ENCODE results near the gene SPATA13. TPM values are rescaled to one million over a fixed set of nuclear protein-coding genes. Genes with fewer than 3 reads are reported as not detected.

The SPATA13 gene
- total RNA-seq, 6 experiments from 2014 or later, result 7.0 to 9.2 (median 8.4) TPM

GRCh38 chr13:24185591-24186232, 25.2 kb downstream of the SPATA13 start:
- peak; percentile 33 for DNase-seq
- Mint-ChIP-seq H3K27ac (no peak overlapping the region), H3K9me3 (peaks cover 3% of the 10 kb centered on the region; the same call in 1 of the 2 replicates), H3K27me3 (ENCODE audit: insufficient read depth) (no peaks in the 10 kb centered on the region; the same call in 1 of the 2 replicates), H3K4me3 (no peak overlapping the region), H3K4me1 (ENCODE audit: low read depth) (peaks cover 45% of the 10 kb centered on the region), H3K36me3 (ENCODE audit: low read depth) (peaks cover 11% of the 10 kb centered on the region)
- no peak for TF ChIP-seq CTCF (IDR thresholded peaks at IDR 0.05)

GRCh38 chr13:24187185-24187584, 26.7 kb downstream of the SPATA13 start:
- Mint-ChIP-seq H3K27ac (no peak overlapping the region), H3K4me1 (ENCODE audit: low read depth) (peaks cover 30% of the 10 kb centered on the region), H3K27me3 (ENCODE audit: insufficient read depth) (no peaks in the 10 kb centered on the region; the same call in 1 of the 2 replicates), H3K36me3 (ENCODE audit: low read depth) (peaks cover 7% of the 10 kb centered on the region), H3K9me3 (peaks cover 1% of the 10 kb centered on the region; the same call in 1 of the 2 replicates), H3K4me3 (no peak overlapping the region)
- DNase-seq, result peak; percentile 17
- TF ChIP-seq CTCF (IDR thresholded peaks at IDR 0.05), result no peak

GRCh38 chr13:24192057-24192810, 31.7 kb downstream of the SPATA13 start:
- peaks cover 5% of the 10 kb centered on the region for H3K4me1 Mint-ChIP-seq (ENCODE audit: low read depth)
- H3K4me3 Mint-ChIP-seq, result no peak overlapping the region
- no peak for TF ChIP-seq CTCF (IDR thresholded peaks at IDR 0.05)
- no peaks in the 10 kb centered on the region for H3K9me3 Mint-ChIP-seq
- no peaks in the 10 kb centered on the region; the same call in 1 of the 2 replicates for H3K27me3 Mint-ChIP-seq (ENCODE audit: insufficient read depth)
- no peak for DNase-seq
- H3K36me3 Mint-ChIP-seq (ENCODE audit: low read depth), result no peaks in the 10 kb centered on the region
- no peak overlapping the region for H3K27ac Mint-ChIP-seq

GRCh38 chr13:24192811-24193162, 32.3 kb downstream of the SPATA13 start:
- Mint-ChIP-seq H3K9me3 (no peaks in the 10 kb centered on the region), H3K4me3 (no peak overlapping the region), H3K27me3 (ENCODE audit: insufficient read depth) (no peaks in the 10 kb centered on the region; the same call in 1 of the 2 replicates), H3K4me1 (ENCODE audit: low read depth) (no peaks in the 10 kb centered on the region; the same call in 1 of the 2 replicates), H3K36me3 (ENCODE audit: low read depth) (no peaks in the 10 kb centered on the region), H3K27ac (no peak overlapping the region)
- DNase-seq, result no peak
- no peak for TF ChIP-seq CTCF (IDR thresholded peaks at IDR 0.05)

GRCh38 chr13:24194447-24194846, 33.9 kb downstream of the SPATA13 start:
- no peaks in the 10 kb centered on the region; the same call in 1 of the 2 replicates for H3K27me3 Mint-ChIP-seq (ENCODE audit: insufficient read depth)
- H3K27ac Mint-ChIP-seq, result no peak overlapping the region
- no peaks in the 10 kb centered on the region for H3K9me3 Mint-ChIP-seq
- TF ChIP-seq CTCF (IDR thresholded peaks at IDR 0.05), result no peak
- no peak for DNase-seq
- no peaks in the 10 kb centered on the region for H3K36me3 Mint-ChIP-seq (ENCODE audit: low read depth)
- no peaks in the 10 kb centered on the region for H3K4me1 Mint-ChIP-seq (ENCODE audit: low read depth)
- H3K4me3 Mint-ChIP-seq, result no peak overlapping the region
